ENCODE results near the gene SPDYE8.
"Not testable (repeated sequence)": the region's sequence is repeated elsewhere in the genome, so short reads cannot be mapped to it uniquely, and the experiment has no call there.

The SPDYE8 gene, protein sequence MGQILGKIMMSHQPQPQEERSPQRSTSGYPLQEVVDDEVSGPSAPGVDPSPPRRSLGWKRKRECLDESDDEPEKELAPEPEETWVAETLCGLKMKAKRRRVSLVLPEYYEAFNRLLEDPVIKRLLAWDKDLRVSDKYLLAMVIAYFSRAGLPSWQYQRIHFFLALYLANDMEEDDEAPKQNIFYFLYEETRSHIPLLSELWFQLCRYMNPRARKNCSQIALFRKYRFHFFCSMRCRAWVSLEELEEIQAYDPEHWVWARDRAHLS

DNA sequence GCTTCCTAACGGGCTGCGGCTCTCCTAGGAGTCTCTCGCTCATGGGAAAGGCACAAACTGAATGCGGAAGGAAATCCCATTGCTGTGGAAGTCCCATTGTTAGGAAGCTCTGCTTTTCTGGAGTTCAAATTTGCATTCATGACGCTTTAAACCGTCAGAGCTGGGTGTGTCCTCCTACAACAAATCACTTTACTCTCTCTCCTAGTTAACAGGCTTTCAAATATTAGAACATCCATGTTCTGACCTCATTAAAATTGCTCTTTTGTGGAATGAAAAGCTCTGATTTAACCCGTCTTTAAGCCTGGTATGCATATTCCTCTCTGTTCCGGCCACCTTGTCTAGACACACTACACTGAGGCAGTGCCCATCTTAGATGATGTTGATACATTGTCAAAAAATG, at the start of gene SPDYE8:
TSS of gene SPDYE8 (minus strand) at position 101 of the 400 bp plus-strand sequence. CDS start 1,800 bp downstream, outside the sequence.
- H3K27ac ChIP-seq, H3K4me3 ChIP-seq: not testable (repeated sequence)

DNA sequence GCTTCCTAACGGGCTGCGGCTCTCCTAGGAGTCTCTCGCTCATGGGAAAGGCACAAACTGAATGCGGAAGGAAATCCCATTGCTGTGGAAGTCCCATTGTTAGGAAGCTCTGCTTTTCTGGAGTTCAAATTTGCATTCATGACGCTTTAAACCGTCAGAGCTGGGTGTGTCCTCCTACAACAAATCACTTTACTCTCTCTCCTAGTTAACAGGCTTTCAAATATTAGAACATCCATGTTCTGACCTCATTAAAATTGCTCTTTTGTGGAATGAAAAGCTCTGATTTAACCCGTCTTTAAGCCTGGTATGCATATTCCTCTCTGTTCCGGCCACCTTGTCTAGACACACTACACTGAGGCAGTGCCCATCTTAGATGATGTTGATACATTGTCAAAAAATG, 28.2 kb upstream of the SPDYE8 start, which contains the start of gene SPDYE11:
TSS of gene SPDYE11 (minus strand) at position 101 of the 400 bp plus-strand sequence. CDS start 1,800 bp downstream, outside the sequence.
- H3K27ac ChIP-seq, H3K4me3 ChIP-seq: not testable (repeated sequence)

DNA sequence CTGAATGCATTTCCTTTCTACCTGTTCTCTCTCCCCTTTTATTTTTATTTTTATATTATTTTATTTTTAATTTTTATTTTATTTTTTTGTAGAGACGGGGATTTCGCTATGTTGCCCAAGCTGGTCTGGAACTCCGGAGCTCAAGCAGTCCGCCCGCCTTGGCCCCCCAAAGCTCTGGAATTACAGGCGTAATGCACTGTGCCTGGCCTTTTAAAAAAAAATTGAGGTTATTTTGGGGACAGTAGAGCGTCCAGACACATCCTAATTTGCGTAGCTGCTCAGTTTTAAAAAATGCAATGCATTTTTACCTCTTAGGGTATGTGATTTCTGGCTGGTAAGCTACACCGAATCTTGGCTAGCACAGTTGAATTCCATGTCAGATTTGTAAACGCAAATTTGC, 23.1 kb downstream of the SPDYE8 start:
- Histone ChIP-seq H3K27ac (peak overlapping the region in 3 of 21 experiments; percentile 60 to 84 (median 64)), H3K4me3 (peak overlapping the region; percentile 60 to 79 (median 67))

DNA sequence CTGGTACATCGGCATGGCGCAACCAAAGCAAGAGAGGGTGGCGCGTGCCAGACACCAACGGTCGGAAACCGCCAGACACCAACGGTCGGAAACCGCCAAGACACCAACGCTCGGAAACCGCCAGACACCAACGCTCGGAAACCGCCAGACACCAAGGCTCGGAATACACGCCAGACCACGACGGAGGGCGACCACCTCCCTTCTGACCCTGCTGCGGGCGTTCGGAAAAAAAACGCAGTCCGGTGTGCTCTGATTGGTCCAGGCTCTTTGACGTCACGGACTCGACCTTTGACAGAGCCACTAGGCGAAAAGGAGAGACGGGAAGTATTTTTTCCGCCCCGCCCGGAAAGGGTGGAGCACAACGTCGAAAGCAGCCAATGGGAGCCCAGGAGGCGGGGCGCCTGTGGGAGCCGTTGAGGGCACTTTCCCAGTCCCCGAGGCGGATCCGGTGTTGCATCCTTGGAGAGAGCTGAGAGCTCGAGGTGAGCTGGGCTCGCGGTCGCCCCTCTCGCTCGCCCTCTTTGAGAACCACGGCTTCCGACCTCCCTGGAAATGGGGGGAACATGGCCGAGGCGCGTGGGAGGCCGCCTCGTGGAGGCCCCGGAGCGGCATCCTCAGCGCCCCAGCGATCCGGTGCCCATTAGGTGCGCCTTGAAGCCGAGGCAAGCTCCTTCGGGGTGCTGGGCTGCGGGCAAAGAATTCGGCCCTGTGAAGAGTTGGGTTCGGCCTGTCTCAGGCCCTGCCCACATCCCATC, 23.7 kb downstream of the SPDYE8 start:
- H3K4me3 ChIP-seq = peak overlapping the region; percentile 60 to 79 (median 67)
- H3K27ac ChIP-seq = peak overlapping the region; percentile 39 to 91 (median 86)

DNA sequence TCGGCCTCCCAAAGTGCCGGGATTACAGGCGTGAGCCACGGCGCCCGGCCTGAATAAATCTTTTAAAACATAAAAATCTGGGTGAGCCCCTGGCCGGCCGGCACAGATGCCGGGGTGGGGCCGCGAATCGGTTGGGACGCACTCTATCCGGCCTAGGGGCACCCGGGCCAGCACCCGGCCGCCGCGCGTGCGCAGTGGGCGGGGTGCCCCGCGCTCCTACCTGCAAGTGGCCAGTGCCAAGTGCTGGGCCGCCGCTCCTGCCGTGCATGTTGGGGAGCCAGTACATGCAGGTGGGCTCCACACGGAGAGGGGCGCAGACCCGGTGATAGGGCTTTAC, 24.2 kb downstream of the SPDYE8 start:
- peak overlapping the region; percentile 39 to 91 (median 86) for H3K27ac ChIP-seq
- peak overlapping the region; percentile 60 to 79 (median 67) for H3K4me3 ChIP-seq

DNA sequence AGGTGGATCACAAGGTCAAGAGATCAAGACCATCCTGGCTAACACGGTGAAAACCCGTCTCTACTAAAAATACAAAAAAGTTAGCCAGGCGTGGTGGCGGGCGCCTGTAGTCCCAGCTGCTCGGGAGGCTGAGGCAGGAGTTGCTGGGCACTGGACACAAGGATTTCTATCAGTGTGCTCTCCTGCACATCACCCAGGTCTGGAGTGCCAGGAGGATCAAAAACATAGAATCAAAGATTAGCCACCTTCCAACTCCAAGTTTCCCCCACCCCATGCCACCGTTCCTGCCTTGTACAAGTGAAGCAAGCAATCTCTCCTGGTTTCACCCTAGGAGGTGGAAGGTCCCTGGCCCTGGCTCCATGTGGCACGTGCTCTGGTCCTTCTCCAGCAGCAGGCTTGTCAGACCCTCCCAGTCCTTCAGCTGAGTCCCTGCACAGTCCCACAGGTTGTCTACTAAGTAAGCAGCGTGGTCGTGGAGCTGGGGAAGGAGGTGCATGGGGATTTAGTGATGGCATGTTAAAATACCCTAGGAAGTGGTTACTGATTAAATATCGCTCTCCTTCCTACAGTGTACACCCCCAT, 31.6 kb downstream of the SPDYE8 start:
- H3K27ac ChIP-seq, H3K4me3 ChIP-seq: not testable (repeated sequence)

DNA sequence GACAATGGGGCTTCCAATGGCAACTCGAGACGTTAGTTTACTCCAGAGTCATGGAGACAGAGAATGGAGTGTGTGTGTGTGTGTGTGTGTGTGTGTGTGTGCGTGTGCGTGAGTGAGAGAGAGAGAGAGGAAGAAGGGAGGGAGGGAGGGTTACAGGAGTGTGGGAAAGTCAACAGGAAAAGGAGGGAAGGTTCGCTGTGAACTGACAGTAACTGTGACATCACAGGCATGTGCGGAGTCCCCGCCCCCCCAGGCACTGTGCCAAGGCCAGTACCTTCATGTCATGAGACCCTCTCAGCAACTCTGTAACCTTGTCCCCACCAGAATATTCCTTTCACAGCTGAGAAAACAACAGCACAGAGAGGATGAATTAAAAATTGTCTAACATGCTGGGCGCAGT, 32.1 kb downstream of the SPDYE8 start:
- H3K27ac ChIP-seq, H3K4me3 ChIP-seq: not testable (repeated sequence)

DNA sequence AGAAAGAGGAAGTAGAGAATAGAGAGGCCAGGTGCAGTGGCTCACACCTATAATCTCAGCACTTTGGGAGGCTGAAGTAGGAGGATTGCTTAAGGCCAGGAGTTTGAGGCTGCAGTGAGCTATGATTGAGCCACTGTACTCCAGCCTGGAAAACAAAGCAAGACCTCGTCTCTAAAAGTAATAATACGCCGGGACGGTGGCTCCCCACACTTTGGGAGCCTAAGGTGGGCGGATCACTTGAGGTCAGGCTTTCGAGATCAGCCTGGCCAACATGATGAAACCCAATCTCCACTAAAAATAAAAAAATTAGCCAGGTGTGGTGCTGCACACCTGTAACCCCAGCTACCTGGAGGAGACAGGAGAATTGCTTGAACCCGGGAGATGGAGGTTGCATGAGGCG, 34.1 kb downstream of the SPDYE8 start:
- H3K4me3 ChIP-seq, H3K27ac ChIP-seq: not testable (repeated sequence)

DNA sequence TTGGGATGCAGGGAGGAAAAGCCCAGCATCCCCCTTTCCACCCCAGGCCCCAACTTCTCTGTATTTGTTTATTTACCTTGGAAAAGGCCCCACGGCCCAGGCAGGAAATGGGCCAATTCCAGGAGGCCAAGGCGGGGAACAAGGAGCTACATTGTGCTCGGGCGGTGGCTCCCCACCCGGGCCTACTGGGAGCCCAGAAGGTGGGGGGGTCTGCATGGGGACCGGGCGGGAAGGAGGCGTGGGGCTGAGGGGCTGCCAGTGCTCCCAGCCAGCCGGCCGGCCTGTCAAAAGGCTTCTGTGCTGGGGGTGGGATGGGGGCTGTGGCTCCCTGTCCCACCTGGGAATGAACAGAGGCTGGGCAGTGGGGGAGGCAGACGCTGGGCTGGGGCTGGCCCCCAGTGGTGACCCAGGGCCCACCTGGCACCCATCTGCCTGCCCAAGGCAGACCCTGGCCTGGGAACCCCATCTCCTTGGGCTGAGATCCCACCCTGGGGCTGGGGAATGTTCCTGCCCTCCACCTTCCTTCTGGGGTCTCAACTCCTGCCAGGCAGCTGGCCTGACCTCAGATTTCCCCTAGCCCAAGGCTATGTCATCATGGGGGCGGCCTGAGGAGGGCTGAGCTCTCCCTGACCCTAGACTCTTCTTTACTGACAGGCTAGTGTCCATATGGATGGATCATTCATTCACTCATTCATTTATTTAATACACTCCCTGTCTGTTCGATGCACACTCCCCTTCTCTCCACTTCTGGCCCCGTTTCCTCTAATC, 39.2 kb downstream of the SPDYE8 start:
- not testable (repeated sequence) for H3K4me3 ChIP-seq, H3K27ac ChIP-seq

DNA sequence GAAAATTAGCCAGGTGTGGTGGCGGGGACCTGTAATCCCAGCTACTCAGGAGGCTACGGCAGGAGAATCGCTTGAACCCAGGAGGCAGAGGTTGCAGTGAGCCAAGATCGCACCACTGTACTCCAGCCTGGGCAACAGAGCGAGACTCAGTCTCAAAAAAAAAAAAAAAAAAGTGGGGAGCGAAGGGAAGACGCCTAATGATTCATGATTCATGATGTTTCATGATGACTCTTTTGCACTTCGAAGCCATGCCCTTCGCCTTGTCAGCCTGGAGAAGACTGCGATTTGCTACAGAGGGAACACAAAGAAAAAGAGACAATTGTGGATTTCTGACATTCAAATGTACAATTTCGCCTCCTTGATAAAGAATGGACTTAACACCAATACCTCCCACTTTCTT, 47.5 kb downstream of the SPDYE8 start:
- not testable (repeated sequence) for H3K27ac ChIP-seq

DNA sequence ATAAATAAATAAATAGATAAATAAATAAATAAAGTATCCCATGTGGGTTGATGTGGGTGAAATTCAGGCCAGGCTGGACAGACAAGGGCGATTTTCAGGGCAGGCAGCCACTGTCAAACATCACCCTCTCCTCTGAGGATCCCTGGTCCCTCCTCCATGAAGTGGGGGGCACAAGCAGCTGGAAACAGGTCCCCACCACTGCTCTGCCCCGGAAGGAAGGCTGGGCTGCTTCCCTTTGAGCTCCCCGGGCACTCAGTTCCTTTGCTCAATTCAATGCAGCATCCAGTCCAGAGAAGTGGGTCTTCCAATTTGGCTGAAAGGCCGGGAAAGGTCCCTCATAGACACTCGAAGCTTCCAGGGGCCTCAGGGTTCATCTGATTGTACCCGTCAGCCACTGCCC, 49.2 kb downstream of the SPDYE8 start:
- H3K4me3 ChIP-seq, H3K27ac ChIP-seq: not testable (repeated sequence)

More for the DNA sequence above, 47.5 kb downstream of the SPDYE8 start:
- H3K4me3 ChIP-seq = not testable (repeated sequence)

DNA sequence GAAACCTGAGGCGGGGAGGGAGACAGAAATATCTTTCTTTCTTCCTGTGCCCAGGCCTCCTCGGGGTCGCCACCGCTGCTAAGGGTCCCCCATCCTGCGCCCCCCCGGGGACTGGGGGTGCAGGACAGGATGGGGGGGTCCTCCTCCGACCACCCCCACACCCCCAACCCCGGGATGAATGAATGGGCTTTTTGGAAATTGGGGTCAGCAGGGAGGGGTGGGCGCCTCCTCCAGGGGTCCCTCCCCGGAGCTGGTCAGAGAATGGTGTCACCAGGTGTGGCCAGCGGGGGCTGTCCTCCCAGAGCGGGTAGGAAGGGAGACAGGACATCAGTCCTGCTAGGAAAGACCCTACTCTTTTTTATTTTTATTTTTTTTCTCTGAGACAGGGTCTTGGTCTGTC, 53.1 kb downstream of the SPDYE8 start:
- not testable (repeated sequence) for H3K27ac ChIP-seq, H3K4me3 ChIP-seq

DNA sequence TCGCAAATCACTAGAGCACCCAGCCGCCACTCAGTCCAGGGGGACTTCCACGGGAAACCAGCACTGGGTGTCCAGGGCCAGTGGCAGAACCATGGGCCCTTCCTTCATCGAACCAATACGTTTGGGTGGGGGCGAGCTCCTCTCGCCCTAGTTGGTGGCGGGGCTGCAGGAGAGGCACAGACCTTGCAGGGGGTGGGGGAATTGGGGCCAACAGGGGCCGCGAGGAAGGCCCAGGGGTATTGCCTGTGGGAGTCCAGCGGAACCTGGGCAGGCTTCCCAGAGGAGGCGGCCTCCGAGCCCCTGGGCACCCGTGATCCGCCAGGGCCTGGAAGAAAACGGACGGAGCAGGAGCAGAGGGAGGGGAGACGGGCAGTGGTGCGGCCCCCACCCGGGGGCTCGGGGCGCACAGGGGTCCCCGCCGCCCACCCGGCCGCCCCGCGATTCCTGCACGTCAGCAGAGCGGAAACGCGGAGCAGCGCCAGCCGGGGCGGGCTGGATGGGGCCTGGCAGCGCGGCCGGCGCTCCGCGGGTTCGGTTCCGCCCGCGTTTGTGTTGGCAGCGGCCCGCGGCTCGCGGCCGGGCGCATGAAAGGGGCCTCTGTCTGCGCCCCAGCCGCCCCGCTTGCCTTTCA, 53.8 kb downstream of the SPDYE8 start:
- H3K4me3 ChIP-seq, H3K27ac ChIP-seq: not testable (repeated sequence)

DNA sequence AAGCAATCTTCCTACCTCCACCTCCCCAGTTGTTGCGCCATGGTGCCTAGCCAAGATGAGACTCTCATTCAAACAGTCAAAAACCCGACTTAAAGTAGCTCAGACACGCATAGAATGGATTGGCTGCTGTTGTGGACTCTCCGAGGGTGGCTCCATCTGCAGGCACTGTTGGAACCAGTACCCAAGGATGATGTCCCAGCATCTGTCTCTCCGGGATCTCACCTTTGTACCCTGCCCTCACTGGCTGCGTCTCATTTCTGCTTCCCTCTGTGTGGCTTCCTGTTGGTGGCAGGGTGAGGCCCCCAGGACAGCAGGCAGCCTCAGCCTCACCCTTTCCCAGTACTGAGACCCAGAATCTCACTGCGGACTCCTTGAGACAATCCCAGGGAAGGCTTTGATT, 54.8 kb downstream of the SPDYE8 start:
- H3K4me3 ChIP-seq, H3K27ac ChIP-seq: not testable (repeated sequence)

DNA sequence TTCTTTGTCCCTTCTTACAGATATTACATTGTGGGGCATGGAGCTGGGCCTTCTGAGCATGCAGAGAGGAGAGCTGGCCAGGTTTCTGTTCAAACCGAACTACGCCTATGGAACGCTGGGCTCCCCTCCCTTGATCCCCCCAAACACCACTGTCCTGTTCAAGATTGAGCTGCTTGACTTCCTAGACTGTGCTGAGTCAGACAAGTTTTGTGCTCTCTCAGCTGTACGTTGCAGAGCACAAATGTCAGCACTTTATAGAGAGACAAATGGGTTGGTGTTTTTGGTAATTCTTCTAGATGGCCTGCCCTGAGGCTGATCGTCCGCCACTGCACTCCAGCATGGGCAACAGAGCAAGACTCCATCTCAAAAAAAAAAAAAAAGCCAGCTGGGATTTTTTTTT, 58.1 kb downstream of the SPDYE8 start:
- not testable (repeated sequence) for H3K27ac ChIP-seq, H3K4me3 ChIP-seq
